Measurements from ENCODE around the gene NRXN3.
"Not testable (repeated sequence)": the region's sequence is repeated elsewhere in the genome, so short reads cannot be mapped to it uniquely, and the experiment has no call there.

The NRXN3 gene

GRCh38 chr14:78451319-78451695 lies 281.1 kb downstream of the NRXN3 start:
- Histone ChIP-seq H3K9me3 (replicated peaks; ENCODE audit: low read length) (no peaks in the 10 kb centered on the region), H3K36me3 (ENCODE audit: insufficient read depth, low read length) (no peaks in the 10 kb centered on the region), H3K4me2 (ENCODE audit: low read length) (no peak overlapping the region), H3K27me3 (ENCODE audit: control insufficient read depth, insufficient read depth, low read length) (no peaks in the 10 kb centered on the region), H3K4me3 (ENCODE audit: low read length) (no peak overlapping the region), H3K9ac (ENCODE audit: low read depth, low read length) (no peak overlapping the region), H3K4me1 (ENCODE audit: control insufficient read depth, insufficient read depth, low read length) (no peaks in the 10 kb centered on the region)

DNA sequence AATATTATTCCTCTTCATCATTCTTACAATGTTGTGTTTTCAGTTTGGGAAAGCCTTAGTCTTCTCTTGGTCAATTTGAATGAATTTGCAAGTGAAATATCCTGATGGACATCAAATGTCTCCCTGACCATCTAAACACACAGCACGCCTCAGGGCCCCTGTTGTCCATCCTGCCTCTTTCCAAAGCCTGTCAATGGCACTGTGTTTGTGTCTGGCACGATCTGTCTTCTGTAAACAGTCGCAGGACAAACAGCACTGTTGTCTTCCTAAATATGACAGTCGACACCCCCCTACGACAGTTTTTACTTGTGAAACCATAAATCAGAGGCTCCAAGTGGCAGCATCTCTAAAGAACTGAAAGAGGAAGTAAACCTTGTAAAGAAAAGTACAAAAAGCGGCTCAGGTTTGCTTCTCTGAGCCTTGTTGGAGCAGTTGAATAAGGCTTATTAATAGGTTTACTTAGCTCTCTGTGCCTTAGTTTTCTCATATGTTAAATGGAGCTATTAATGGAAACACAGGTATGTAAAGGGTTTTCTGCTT lies 285.8 kb downstream of the NRXN3 start:
- Histone ChIP-seq H3K9me3 (replicated peaks; ENCODE audit: low read length) (no peaks in the 10 kb centered on the region), H3K36me3 (ENCODE audit: insufficient read depth, low read length) (no peaks in the 10 kb centered on the region), H3K4me1 (ENCODE audit: control insufficient read depth, insufficient read depth, low read length) (no peaks in the 10 kb centered on the region), H3K9ac (ENCODE audit: low read depth, low read length) (no peak overlapping the region), H3K27me3 (ENCODE audit: control insufficient read depth, insufficient read depth, low read length) (no peaks in the 10 kb centered on the region), H3K4me3 (ENCODE audit: low read length) (no peak overlapping the region), H3K4me2 (ENCODE audit: low read length) (no peak overlapping the region)

DNA sequence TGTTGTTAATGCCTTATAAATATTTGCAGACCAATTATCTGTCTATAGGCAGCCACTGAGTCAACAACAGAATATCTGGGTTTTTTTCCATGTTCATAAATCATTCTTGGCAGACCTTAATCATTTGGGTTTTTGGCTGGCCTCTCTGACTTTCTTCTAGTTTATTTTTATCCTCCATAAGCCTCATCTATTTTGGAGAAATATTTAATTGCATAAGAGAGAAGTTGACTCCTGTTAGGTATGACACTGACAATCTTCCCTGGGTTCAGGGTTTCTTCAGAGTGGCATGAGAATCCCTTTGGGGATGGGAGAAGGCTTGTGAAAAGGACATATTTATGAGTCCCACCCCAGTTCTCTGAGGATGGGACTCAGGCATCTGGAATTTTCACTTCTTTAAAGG lies 299.8 kb downstream of the NRXN3 start:
- Histone ChIP-seq H3K36me3 (ENCODE audit: insufficient read depth, low read length) (no peaks in the 10 kb centered on the region), H3K9ac (ENCODE audit: low read depth, low read length) (no peak overlapping the region), H3K27me3 (ENCODE audit: control insufficient read depth, insufficient read depth, low read length) (no peaks in the 10 kb centered on the region), H3K4me3 (ENCODE audit: low read length) (no peak overlapping the region), H3K4me2 (ENCODE audit: low read length) (no peak overlapping the region), H3K9me3 (replicated peaks; ENCODE audit: low read length) (no peaks in the 10 kb centered on the region), H3K4me1 (ENCODE audit: control insufficient read depth, insufficient read depth, low read length) (no peaks in the 10 kb centered on the region)

- no peak overlapping the region for H3K4me3 ChIP-seq (ENCODE audit: low read length)
- no peaks in the 10 kb centered on the region for H3K9me3 ChIP-seq (replicated peaks; ENCODE audit: low read length)
- no peak overlapping the region for H3K4me2 ChIP-seq (ENCODE audit: low read length)
- H3K4me1 ChIP-seq (ENCODE audit: control insufficient read depth, insufficient read depth, low read length) = no peaks in the 10 kb centered on the region
- no peak overlapping the region for H3K9ac ChIP-seq (ENCODE audit: low read depth, low read length)
- no peaks in the 10 kb centered on the region for H3K36me3 ChIP-seq (ENCODE audit: insufficient read depth, low read length)
- no peaks in the 10 kb centered on the region for H3K27me3 ChIP-seq (ENCODE audit: control insufficient read depth, insufficient read depth, low read length)
These were observed 309.1 kb downstream of the NRXN3 start for GRCh38 chr14:78479127-78479780.

DNA sequence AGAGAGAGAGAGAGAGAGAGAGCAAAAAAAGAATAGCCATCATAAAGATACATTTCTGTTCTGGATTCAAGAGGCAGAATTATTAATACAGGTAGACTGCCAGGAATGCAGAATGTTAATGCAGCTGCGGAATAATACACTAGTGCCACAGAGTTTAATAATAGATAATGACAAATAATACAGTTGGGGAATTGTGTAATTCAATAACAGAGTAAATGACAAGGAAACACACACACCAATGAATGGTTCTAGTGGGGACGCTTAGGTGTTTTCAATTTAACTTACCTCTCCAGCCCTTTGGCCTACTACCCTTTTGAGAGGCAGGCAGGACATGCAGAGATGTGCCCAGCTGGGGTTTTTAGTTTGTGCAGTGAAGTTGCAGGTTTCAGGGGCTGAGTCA lies 313.9 kb downstream of the NRXN3 start:
- H3K4me1 ChIP-seq (ENCODE audit: control insufficient read depth, insufficient read depth, low read length) = no peaks in the 10 kb centered on the region
- H3K4me3 ChIP-seq (ENCODE audit: low read length) = no peak overlapping the region
- H3K27me3 ChIP-seq (ENCODE audit: control insufficient read depth, insufficient read depth, low read length) = no peaks in the 10 kb centered on the region
- H3K9ac ChIP-seq (ENCODE audit: low read depth, low read length) = no peak overlapping the region
- no peaks in the 10 kb centered on the region for H3K36me3 ChIP-seq (ENCODE audit: insufficient read depth, low read length)
- H3K9me3 ChIP-seq (replicated peaks; ENCODE audit: low read length) = peaks cover 2% of the 10 kb centered on the region
- H3K4me2 ChIP-seq (ENCODE audit: low read length) = no peak overlapping the region

- Histone ChIP-seq H3K4me2 (ENCODE audit: low read length) (no peak overlapping the region), H3K27me3 (ENCODE audit: control insufficient read depth, insufficient read depth, low read length) (no peaks in the 10 kb centered on the region), H3K4me1 (ENCODE audit: control insufficient read depth, insufficient read depth, low read length) (no peaks in the 10 kb centered on the region), H3K9me3 (replicated peaks; ENCODE audit: low read length) (peaks cover 2% of the 10 kb centered on the region), H3K9ac (ENCODE audit: low read depth, low read length) (no peak overlapping the region), H3K4me3 (ENCODE audit: low read length) (no peak overlapping the region), H3K36me3 (ENCODE audit: insufficient read depth, low read length) (no peaks in the 10 kb centered on the region)
These were observed 315.9 kb downstream of the NRXN3 start for GRCh38 chr14:78486081-78486480.

DNA sequence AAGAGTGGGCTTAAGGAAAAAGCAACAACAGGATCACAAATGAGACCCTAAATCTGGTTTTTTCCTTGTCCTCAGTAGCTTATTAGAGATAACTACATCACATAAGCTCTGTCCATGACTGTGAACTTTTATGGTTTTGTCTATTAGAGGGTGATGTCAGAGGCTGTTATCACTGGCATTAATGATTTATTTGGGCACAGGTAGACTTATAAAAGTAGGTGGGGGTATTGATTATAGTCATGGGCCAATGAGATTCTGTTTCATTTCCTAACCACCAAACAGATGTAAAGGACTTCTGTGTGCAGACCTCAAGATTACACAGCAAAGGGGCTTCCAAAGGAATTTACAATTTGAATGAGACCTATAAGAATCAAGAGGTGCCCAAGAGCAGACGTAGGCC lies 316.4 kb downstream of the NRXN3 start:
- H3K4me3 ChIP-seq (ENCODE audit: low read length) = no peak overlapping the region
- H3K9me3 ChIP-seq (replicated peaks; ENCODE audit: low read length) = peaks cover 2% of the 10 kb centered on the region
- H3K27me3 ChIP-seq (ENCODE audit: control insufficient read depth, insufficient read depth, low read length) = no peaks in the 10 kb centered on the region
- H3K9ac ChIP-seq (ENCODE audit: low read depth, low read length) = no peak overlapping the region
- no peak overlapping the region for H3K4me2 ChIP-seq (ENCODE audit: low read length)
- no peaks in the 10 kb centered on the region for H3K36me3 ChIP-seq (ENCODE audit: insufficient read depth, low read length)
- no peaks in the 10 kb centered on the region for H3K4me1 ChIP-seq (ENCODE audit: control insufficient read depth, insufficient read depth, low read length)

DNA sequence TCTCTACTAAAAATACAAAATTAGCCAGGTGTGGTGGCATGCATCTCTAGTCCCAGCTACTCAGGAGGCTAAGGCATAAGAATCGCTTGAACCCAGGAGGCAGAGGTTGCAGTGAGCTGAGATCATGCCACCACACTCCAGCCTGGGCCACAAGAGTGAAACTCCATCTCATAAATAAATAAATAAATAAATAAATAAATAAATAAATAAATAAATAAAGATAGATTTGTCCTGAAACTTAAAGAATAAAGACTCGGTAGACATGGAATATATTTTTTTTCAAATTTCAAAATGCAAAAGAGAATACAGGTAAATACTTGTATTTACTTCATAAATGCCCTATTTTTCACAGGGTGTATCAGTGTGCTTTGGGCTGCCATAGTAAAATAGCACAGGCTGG lies 317.4 kb downstream of the NRXN3 start:
- H3K4me2 ChIP-seq (ENCODE audit: low read length); H3K9me3 ChIP-seq (replicated peaks; ENCODE audit: low read length); H3K36me3 ChIP-seq (ENCODE audit: insufficient read depth, low read length); H3K9ac ChIP-seq (ENCODE audit: low read depth, low read length); H3K27me3 ChIP-seq (ENCODE audit: control insufficient read depth, insufficient read depth, low read length); H3K4me3 ChIP-seq (ENCODE audit: low read length); H3K4me1 ChIP-seq (ENCODE audit: control insufficient read depth, insufficient read depth, low read length): not testable (repeated sequence)

- H3K4me2 ChIP-seq (ENCODE audit: low read length) = no peak overlapping the region
- peaks cover 2% of the 10 kb centered on the region for H3K9me3 ChIP-seq (replicated peaks; ENCODE audit: low read length)
- H3K27me3 ChIP-seq (ENCODE audit: control insufficient read depth, insufficient read depth, low read length) = no peaks in the 10 kb centered on the region
- H3K36me3 ChIP-seq (ENCODE audit: insufficient read depth, low read length) = no peaks in the 10 kb centered on the region
- H3K4me3 ChIP-seq (ENCODE audit: low read length) = no peak overlapping the region
- no peak overlapping the region for H3K9ac ChIP-seq (ENCODE audit: low read depth, low read length)
- no peaks in the 10 kb centered on the region for H3K4me1 ChIP-seq (ENCODE audit: control insufficient read depth, insufficient read depth, low read length)
These were observed 318.8 kb downstream of the NRXN3 start for GRCh38 chr14:78488938-78489337.

DNA sequence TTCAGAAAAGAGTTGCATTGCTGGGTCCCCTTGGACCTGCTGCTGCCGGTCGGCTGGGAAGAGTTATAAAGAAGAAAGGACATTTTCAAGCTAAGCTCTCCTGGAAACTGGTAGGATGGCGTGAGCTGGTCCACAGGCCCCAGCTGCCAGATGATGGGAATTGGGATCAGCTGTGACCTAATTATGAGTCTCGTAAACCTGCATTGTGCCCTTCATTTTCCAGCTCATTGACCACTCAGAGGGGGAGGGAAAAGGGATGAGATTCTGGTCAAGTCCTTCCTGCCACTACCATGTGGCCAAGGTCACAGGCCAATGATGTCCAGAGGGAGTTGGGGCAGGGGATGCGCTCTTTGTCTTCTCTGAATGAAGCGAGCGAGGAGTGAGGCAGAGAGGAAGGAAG lies 320.9 kb downstream of the NRXN3 start:
- H3K27me3 ChIP-seq (ENCODE audit: control insufficient read depth, insufficient read depth, low read length) = no peaks in the 10 kb centered on the region
- no peaks in the 10 kb centered on the region for H3K4me1 ChIP-seq (ENCODE audit: control insufficient read depth, insufficient read depth, low read length)
- H3K4me3 ChIP-seq (ENCODE audit: low read length) = no peak overlapping the region
- H3K36me3 ChIP-seq (ENCODE audit: insufficient read depth, low read length) = no peaks in the 10 kb centered on the region
- peaks cover 2% of the 10 kb centered on the region for H3K9me3 ChIP-seq (replicated peaks; ENCODE audit: low read length)
- no peak overlapping the region for H3K4me2 ChIP-seq (ENCODE audit: low read length)
- H3K9ac ChIP-seq (ENCODE audit: low read depth, low read length) = no peak overlapping the region

GRCh38 chr14:78498062-78498595 lies 328.0 kb downstream of the NRXN3 start:
- Histone ChIP-seq H3K27me3 (ENCODE audit: control insufficient read depth, insufficient read depth, low read length) (no peaks in the 10 kb centered on the region), H3K36me3 (ENCODE audit: insufficient read depth, low read length) (no peaks in the 10 kb centered on the region)

GRCh38 chr14:78501909-78502308 lies 331.7 kb downstream of the NRXN3 start:
- no peak overlapping the region for H3K4me3 ChIP-seq (ENCODE audit: low read length)
- H3K27me3 ChIP-seq (ENCODE audit: control insufficient read depth, insufficient read depth, low read length) = no peaks in the 10 kb centered on the region
- no peaks in the 10 kb centered on the region for H3K36me3 ChIP-seq (ENCODE audit: insufficient read depth, low read length)
- no peaks in the 10 kb centered on the region for H3K4me1 ChIP-seq (ENCODE audit: control insufficient read depth, insufficient read depth, low read length)
- H3K9ac ChIP-seq (ENCODE audit: low read depth, low read length) = no peak overlapping the region
- H3K9me3 ChIP-seq (replicated peaks; ENCODE audit: low read length) = no peaks in the 10 kb centered on the region
- no peak overlapping the region for H3K4me2 ChIP-seq (ENCODE audit: low read length)

More at GRCh38 chr14:78498062-78498595, 328.0 kb downstream of the NRXN3 start:
- Histone ChIP-seq H3K9me3 (replicated peaks; ENCODE audit: low read length) (no peaks in the 10 kb centered on the region), H3K4me2 (ENCODE audit: low read length) (no peak overlapping the region), H3K4me1 (ENCODE audit: control insufficient read depth, insufficient read depth, low read length) (no peaks in the 10 kb centered on the region), H3K4me3 (ENCODE audit: low read length) (no peak overlapping the region), H3K9ac (ENCODE audit: low read depth, low read length) (no peak overlapping the region)
